ENCODE results near the gene TRMT44.
A peak's percentile ranks its signal among the peaks of the same experiment; 100 is the strongest.
"Not testable (repeated sequence)": the region's sequence is repeated elsewhere in the genome, so short reads cannot be mapped to it uniquely, and the experiment has no call there.

Gene TRMT44, protein sequence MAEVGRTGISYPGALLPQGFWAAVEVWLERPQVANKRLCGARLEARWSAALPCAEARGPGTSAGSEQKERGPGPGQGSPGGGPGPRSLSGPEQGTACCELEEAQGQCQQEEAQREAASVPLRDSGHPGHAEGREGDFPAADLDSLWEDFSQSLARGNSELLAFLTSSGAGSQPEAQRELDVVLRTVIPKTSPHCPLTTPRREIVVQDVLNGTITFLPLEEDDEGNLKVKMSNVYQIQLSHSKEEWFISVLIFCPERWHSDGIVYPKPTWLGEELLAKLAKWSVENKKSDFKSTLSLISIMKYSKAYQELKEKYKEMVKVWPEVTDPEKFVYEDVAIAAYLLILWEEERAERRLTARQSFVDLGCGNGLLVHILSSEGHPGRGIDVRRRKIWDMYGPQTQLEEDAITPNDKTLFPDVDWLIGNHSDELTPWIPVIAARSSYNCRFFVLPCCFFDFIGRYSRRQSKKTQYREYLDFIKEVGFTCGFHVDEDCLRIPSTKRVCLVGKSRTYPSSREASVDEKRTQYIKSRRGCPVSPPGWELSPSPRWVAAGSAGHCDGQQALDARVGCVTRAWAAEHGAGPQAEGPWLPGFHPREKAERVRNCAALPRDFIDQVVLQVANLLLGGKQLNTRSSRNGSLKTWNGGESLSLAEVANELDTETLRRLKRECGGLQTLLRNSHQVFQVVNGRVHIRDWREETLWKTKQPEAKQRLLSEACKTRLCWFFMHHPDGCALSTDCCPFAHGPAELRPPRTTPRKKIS

DNA sequence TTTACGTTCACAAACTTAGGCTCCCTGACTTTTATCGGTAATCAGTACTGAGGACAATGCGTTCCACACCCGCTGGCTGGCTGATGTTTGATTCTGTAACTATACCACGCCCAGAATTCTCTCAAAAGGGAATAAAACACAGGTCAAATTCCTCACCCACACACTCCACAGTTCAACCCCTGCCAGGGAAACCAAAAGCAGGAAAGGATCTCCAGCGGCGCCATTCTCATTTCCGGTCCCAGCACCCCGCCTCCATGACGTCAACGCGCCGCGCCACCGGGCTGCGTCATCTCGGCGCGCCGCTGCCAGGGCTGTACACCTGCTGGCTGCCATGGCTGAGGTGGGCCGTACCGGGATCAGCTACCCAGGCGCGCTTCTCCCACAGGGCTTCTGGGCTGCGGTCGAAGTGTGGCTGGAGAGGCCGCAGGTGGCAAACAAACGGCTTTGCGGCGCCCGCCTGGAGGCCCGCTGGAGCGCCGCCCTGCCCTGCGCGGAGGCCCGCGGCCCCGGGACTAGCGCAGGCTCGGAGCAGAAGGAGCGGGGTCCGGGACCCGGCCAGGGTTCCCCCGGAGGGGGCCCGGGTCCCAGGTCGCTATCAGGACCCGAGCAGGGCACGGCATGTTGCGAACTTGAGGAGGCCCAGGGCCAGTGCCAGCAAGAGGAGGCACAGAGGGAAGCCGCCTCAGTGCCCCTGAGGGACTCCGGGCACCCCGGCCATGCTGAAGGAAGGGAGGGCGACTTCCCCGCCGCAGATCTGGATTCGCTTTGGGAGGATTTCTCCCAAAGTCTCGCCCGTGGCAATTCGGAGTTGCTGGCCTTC is at the start of gene TRMT44, which contains the start of gene ACOX3:
TRMT44 (plus strand) TSS at position 286 of the 820 bp plus-strand sequence; CDS start at position 332, 46 bp downstream.
ACOX3 (minus strand) TSS at position 232 of the 820 bp plus-strand sequence. CDS start 24,202 bp downstream, outside the sequence.
- DNase-seq: peak; percentile 95

DNA sequence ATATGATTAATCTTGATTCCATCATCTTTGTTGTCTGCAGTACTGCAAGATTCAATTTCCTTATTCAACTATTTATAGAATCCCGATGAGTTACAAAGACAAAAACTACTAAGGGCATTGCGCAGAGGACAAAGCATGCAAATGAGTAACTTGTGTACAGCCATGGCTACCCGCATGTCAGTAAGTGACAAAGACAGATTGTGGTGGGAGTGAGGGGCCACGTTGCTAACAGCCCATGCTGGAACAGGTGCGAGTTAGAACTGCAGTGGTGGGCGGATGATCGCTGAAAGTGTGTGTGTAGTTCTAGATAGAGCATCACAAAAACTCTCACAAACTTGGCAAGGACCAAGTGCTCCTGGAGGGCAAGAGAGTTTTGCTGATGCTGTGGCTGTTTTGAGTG is 49.5 kb upstream of the TRMT44 start:
- DNase-seq: no peak

DNA sequence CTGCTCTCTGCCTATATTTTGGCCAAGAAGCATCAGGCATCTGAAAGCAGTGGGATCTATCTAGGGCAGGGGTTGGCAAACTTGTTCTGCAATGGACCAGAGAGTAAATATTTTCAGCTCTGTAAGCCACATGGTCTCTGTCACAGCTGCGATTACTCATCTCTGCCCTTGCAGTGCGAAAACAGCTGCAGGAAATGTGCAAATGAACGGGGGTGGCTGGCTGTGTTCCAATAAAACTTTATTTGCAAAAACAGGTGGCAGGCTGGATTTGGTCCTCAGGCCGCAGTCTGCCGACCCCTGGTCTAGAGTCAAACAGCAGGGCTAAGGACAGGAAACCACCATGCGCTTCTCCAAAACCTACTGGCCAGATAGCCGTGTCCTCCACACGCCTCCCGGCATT is 48.6 kb upstream of the TRMT44 start:
- DNase-seq: no peak

DNA sequence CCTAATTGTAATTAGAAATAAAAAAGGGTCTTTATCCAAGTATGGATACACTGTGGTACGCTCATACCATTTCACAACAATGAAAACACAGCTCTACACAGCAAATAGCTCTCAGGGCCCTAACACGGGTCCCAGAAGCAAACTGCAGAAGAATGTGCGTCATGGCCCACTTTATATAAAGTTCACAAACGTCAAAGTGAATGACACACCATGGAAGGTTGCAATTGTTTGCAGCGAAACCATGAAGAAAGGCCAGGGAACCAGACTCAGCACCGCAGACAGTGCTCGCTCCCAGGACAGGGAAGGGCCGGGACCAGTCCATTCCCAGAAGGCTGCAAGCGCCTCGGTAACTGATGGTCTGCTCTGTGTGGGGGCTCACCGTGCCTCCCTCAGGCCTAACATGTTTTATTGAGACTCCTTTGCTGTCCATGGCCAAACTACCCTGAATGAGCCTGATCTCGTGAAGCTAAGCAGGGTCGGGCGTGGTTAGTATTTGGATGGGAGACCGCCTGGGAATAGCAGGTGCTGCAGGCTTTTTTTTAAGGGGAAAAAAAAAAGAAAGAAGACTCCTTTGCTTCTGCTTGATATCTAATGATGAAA is 47.9 kb upstream of the TRMT44 start:
- no peak for DNase-seq

DNA sequence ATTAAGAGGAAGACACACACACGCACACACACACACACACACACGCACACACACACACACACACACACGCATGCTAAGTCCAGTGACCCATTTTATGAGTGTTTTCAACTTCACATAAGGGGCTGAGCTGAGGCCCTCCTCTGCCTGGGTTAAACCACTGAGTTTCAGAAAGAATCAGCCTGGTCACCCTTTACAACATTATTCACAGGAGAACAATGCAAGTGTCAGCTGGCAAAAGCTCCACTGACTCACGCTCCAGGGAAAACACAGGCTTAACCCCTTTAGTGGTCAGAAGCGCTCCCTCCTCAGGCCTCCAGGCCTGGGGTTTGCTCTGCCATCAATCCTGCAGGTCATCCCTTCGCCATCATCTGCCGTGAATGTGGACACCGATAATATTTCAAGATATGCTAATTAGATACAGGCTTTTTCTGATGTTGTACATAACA is 47.0 kb upstream of the TRMT44 start:
- no peak for DNase-seq

DNA sequence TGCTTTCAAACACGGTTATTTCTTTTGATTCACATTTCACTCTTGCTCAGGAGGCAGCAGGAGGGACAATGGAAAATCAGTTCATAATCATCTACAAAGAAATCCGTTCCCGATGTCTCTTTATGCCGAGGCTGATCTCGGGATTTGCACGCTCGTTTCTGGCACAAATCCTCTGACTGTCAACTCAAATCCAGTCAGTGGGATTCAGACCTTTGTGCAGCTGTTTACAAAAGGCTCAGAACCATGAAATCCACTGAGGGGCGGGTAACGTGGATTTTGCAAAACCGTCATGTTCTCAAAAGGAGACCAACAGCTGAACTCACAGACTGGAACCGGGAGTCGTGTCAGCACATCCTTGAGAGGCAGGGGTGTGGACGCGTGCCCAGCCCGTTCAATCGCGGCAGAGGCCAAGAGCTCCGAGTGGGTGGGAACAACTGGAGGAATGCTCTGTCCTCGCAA is 46.5 kb upstream of the TRMT44 start:
- no peak for DNase-seq

DNA sequence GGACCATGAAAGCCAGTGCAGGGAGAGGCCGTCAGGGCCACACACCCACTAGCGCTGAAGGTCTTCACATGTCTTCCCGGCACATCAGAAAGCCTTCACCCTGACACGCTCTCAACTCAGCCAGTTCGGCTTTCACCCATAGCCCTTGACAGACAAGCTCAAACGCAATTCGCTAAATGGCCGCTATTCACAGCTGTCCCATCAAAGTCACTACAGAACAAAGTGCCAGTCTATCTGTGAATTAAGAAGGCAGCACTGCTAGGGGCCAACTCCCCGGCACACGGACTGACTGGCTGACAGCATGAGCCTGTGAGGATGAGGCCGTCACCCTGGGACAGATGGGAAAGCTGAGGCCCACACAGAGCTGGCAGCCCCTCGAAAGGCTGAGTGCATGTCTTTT is 45.8 kb upstream of the TRMT44 start:
- no peak for DNase-seq

DNA sequence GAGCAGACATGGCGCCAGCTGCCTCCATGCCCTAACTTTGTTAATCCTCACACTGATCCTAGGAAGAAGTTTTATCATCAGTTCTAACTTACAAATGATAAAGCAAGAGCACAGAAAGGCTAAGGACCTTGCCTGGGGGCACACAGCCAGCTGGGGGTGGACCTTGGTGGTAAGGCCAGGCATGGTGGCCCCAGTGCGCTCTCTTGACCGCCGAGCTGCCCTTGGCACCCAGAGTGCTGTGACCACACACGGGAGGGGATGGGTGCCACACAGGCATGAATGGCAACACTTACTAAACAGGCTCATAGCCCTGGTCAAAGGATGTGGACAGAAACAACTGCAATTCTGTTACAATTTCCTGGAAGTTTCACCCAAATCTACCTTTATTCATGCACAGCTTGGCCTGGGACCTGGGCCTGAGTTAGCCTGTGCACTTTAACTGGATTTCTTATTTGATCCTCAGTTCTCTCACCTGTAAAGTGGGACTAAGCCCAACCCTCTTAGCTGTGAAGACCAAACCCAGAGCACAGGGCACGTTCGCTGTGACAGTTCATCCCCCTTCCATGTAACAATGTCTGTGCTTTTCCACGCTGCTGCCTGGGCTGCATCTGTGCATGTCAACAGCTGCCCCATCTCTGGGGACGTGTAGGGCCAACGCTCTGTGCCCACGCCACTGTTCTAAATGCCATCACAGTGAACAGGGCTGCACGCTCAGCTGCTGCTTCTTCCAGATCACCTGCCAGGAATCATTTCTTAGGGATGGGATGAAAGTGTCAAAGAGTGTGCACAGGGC is 44.9 kb upstream of the TRMT44 start:
- DNase-seq: no peak

DNA sequence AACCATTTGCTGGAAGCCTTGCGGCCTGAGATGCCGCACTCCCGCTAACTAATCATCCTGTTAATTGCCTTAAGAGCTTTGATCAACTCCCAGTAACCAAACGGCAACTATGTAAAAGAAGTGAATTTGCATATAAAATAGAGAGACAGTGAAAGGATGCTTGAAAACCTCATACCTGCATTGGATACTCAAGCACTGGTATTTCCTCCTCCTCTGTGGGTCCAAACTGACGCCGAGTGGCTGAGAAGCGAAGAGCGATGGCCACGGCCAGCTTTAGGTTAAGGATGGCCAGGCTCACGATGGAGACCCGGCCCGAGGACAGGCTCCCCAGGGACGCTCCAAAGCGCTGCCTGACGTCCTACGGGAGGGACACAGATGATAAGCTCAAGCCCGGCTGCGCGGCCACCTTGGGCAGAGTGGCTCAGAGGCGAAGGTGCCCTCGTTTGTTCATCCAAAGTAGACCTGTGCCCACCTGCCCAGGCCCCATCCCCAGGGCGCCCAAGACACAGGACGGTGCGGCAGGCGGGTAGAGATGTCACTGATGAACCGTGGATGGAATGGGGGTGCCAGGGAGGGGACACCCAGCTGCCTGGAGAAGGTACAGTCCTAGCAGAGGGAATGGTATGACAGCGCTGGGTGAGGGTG is 43.7 kb upstream of the TRMT44 start:
- no peak for DNase-seq

DNA sequence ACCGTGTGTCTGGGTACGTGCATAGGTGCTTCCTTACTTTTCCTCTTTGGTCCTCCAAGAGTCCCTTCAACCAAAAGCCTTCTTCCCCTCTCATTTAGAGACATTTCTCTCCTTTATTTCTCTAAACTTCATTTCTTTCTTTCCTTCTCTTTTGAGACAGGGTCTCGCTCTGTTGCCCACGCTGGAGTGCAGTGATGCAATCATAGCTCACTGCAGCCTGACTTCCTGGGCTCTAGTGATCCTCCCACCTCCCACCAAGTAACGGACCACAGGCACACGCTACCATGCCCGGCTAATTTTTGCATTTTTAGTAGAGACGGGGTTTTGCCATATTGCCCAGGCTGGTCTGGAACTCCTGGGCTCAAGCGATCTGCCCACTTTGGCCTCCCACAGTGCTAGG is 42.2 kb upstream of the TRMT44 start:
- no peak for DNase-seq

DNA sequence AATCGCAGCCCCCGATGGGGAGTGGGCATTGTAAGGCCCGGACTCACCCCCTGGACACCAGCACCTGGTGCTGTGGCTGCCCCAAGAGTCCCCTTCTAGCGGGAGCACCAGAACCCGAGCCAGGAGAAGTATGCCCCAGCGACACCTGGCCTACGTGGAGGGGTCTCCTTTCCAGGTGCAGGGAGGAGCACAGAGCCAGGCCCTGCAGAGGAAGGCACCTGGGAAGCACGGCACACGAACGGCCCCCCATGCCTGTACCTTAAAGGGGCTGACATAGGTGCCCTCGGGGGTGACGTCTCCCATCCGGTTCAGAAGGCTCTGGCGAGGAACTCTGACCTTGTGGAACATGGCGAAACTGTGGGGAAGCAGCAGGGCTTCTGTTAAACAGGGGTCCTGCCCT is 41.3 kb upstream of the TRMT44 start:
- no peak for DNase-seq

DNA sequence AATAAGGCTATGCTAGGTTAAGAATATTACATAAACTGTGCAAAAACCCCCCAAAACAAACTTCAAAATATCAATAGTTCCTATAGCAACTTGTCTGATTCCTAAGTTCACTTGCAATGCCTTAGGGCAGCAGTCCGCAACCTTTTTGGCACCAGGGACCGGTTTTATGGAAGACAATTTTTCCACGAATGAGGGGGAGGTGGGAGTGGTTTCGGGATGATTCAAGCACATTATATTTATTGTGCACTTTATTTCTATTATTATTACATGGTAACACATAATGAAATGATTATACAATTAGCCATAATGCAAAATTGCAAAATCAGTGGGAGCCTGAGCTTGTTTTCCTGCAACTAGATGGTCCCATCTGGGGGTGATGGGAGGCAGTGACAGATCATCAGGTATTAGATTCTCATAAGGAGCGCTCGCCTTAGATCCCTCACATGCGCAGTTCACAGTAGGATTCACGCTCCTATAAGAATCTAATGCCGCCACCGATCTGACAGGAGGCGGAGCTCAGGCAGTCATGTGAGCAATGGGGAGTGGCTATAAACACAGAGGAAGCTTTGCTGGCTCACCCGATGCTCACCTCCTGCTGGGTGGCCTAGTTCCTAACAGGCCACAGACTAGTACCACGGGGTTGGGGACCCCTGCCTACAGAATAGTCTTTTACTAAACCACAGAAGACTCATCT is 39.8 kb upstream of the TRMT44 start:
- DNase-seq: no peak

DNA sequence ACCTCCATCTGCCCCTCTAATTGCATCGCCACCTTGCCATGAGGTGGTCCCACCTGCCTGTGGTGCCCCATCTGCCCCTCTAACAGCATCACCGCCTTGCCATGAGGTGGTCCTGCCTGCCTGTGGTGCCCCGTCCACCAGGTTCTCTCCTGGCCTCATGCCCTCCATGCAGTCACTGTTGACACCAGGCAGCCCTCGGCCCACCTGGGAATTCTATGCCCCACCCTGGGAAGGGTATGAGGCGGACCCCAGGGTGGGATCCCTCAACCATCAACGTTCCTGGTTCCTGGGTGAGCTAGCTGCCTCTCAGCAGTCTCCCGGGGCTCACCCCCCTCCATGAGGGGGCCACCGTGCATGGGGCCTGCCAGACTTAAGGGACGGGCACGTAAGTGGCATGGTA is 38.9 kb upstream of the TRMT44 start:
- no peak for DNase-seq

DNA sequence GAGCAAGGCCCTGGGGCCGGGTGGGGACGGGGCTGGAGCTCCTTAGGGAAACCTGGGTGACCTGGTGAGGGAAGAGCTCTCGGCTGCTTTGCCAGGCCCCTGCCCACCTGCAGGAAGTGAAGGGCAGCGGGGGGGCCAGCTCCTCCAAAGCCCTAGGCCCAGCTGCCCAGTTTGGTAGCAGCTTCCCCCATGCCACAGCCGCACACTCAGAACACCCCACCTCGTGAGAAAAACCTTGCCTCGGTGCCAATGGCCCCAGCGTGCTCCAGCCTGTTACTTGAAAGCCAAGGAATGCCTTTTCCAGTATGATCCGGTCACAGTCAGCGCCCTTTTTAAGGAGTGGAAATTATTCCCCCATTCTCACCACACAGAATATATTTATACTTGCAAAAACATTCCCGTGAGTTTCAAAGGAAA is 38.4 kb upstream of the TRMT44 start:
- no peak for DNase-seq

DNA sequence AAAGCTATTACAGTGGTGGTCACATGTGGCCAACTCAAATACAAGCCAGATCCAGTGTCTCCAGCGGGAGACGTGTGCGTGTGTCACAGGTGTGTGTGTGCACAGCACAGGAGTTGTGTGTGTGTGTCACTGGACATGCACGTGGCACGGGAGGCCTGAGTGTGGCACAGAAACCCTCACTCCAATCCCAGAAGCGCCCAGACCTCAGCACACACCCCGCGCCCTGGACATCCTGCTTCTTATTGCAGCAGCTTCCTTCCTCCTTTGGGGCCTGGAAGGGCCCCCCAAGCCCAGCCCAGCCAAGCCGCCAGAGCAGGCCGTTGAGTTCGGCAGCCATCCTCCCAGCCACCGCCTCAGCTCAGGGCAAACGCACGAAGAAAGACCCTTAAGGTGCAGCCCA is 37.9 kb upstream of the TRMT44 start:
- no peak for DNase-seq

DNA sequence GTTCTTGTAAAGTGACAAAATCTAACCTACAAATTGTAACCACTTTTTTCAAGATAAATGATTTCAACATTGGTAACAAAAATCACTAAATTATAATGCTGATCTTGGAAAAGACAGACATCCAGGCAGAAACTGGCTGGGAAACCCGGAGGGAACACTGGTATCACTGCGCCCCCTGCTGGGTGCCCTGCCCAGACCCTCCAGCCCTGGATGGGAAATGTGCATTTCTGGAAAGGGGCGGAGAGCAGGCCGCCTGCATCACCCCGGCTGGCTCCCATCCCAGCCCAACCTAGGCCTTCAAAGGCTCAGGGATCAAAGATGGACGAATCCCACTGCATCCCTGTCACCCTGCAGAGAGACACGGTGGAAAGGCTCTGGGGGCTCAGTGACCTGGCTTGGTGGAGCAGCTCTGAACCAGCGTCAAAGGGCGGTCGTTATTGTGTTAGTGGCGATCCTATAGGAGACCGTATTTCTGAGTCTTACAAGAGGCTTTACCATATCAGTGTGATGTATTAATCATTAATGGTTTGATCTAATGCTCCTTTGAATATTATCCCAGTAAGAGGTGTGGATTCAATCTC is 37.3 kb upstream of the TRMT44 start:
- peak; percentile 47 for DNase-seq

DNA sequence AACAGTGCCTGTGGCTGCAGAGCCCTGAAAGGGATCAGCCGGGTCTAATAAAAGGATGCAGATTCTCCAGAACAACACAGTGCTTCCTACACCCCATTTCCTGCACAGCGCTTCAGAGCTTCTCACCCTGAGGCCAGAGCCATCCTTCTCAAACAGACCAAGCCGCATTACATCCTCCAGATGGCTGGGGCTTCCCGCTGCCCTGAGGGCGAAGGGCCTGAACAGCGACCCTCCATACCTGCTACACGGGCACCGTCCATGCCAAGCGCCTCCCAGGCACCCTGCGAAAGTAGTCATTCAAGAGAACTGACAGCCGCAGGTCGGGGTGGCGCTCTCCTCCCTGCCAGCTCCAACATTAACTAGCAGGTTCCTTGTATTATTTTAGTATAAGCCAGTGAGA is 36.6 kb upstream of the TRMT44 start:
- no peak for DNase-seq

DNA sequence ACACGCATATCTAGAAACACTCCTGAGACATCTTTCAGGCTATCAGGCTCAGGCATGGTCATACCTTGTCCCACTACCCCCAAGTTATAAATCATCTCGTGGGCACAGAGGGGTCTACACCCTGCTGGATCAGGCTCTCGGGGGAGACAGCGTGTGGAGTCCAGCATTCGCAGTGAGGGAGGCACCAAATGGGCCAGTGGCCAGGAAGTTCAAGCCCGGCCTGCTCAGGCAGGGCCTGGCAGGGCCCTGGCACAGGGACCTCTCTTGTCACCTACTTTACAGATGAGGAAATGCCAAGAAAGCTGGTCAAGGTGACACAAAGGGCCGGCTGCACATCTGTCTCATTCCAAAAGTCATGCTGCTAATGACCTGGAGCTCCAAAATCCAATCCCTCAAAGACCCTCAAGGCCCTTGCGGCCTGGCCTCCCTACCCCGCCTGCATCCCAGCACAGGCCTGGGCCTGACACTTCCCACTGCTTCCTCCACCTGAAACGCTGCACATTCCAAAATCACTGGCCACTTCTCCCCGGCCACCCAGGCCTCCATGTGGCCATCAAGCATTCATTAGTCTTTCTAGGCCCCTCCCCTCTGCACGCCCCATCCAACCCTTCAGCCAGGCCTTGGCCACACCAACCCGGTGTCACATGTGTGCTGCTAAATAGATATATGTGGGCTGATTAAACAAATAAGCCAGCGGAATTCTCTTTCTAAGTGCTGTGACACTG is 35.6 kb upstream of the TRMT44 start:
- no peak for DNase-seq

DNA sequence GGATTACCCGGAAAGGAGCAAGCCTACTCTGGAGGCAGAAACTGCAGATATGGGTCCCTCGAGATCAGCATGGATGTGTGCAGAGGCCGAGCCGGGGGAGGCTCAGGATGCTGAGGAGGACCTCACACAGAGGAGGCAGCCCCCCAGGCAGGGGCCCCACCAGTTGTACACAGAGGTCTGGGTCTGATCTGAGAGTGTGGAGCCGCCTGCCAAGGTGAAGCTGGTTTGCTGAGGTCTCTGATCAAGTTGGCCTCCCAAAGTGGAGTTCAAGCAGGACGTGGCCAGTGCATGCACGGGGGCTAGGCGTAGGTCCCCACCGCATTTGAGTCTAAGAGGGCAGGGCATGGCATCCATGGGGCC is 35.1 kb upstream of the TRMT44 start:
- no peak for DNase-seq

DNA sequence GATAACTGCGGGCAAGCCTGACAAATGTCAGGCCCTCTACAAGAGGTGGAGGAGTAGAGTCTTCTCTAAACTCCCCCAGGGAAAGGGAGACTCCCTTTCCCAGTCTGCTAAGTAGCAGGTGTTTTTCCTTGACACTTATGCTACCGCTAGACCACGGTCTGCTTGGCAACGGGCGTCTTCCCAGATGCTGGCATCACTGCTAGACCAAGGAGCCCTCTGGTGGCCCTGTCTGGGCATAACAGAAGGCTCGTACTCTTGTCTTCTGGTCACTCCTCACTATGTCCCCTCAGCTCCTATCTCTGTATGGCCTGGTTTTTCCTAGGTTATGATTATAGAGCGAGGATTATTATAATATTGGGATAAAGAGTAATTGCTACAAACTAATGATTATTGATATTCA is 33.7 kb upstream of the TRMT44 start:
- not testable (repeated sequence) for DNase-seq

All from CD4-positive, alpha-beta T cell treated with Interleukin-12 subunit alpha and Interleukin-12 subunit beta, for 1 hour (primary cell).